Kidney (tissue), 14 donors: ENCODE data around the gene CEP43. TPM values are rescaled to one million over a fixed set of nuclear protein-coding genes. Genes with fewer than 3 reads are reported as not detected.
A peak's percentile ranks its signal among the peaks of the same experiment; 100 is the strongest.

Source experiments
- DNase-seq, 5 donors: peaks; one replicate each; pipeline ENCODE4 v3.0.0-alpha.2; 2013 to 2020
- FAIRE-seq: peaks from 2 replicates; lab custom pipeline; 2012; peaks lifted over from hg19 to GRCh38; lab: Jason Lieb, UNC
- H3K27ac ChIP-seq, 2 donors: one replicate each; pipeline ENCODE4 v1.7.0; 2013; ENCODE audit warnings: low read depth in 2 of 2, low read length in 2 of 2, inconsistent platforms in 1 of 2
- H3K27me3 ChIP-seq: one replicate; pipeline ENCODE4 v1.7.1; 2013; ENCODE audit warnings: low read length, inconsistent platforms; ENCODE audit not compliant: control insufficient read depth, insufficient read depth
- H3K36me3 ChIP-seq, 3 donors: one replicate each; pipeline versions ENCODE4 v1.7.0 to v1.7.1; 2013; ENCODE audit warnings: low read length in 3 of 3, control low read depth in 1 of 3, inconsistent platforms in 1 of 3; ENCODE audit not compliant: insufficient read depth in 3 of 3, control insufficient read depth in 2 of 3
- H3K4me1 ChIP-seq, 3 donors: one replicate each; pipeline versions ENCODE4 v1.7.0 to v1.7.1; 2013; ENCODE audit warnings: low read length in 3 of 3, inconsistent platforms in 1 of 3, low read depth in 1 of 3; ENCODE audit not compliant: control insufficient read depth in 2 of 3, insufficient read depth in 2 of 3
- H3K4me3 ChIP-seq, 3 donors: one replicate each; pipeline versions ENCODE4 v1.7.0 to v1.8.1; 2013; ENCODE audit warnings: low read length in 3 of 3, control low read depth in 1 of 3, inconsistent platforms in 1 of 3
- H3K9ac ChIP-seq, 3 donors: one replicate each; pipeline versions ENCODE4 v1.7.0 to v1.7.1; 2013; ENCODE audit warnings: low read length in 3 of 3, control low read depth in 1 of 3, inconsistent platforms in 1 of 3
- H3K9me3 ChIP-seq, 3 donors: one replicate each; pipeline versions ENCODE4 v1.7.0 to v1.7.1; 2013; ENCODE audit warnings: low read length in 3 of 3, control low read depth in 1 of 3, inconsistent platforms in 1 of 3; ENCODE audit not compliant: control insufficient read depth in 2 of 3, insufficient read depth in 1 of 3
- intact Hi-C: fragments of 100-400 bp; cut with DNase I; formaldehyde crosslinking; loops from one replicate; pipeline ENCODE4 v1.11.1; 2022
- polyA plus RNA-seq: library from polyadenylated mRNA; stranded (reverse); fragments of 350-450 nt; fragmentation: Illumina TruSeq; extraction: RNeasy Lipid Tissue Mini Kit (QIAGEN cat#74804); gene quantifications from one replicate; pipeline ENCODE4 v1.2.3, GENCODE V29; 2014; ENCODE audit warnings: low read depth, low replicate concordance; ENCODE audit not compliant: insufficient read depth
- total RNA-seq: library from RNA; stranded (reverse); fragmentation: NEBNext Ultra II Directional; extraction: Animal tissue kit (Norgen Biotek cat#: 25700); gene quantifications from one replicate; pipeline ENCODE4 v1.2.1, GENCODE V29; 2021
- TF ChIP-seq, protein P1 (sequence below): IDR thresholded peaks from 3 replicates; pipeline ENCODE4 v1.5.1; 2012; ENCODE audit warnings: mild to moderate bottlenecking, moderate library complexity, borderline replicate concordance; ENCODE audit not compliant: insufficient read depth; ENCODE audit errors: extremely low read depth
- donor health status: control.
- donor health status: control.
- donor health status: control.
- donor health status: control.
- donor health status: control.
- donor health status: DM: yes; HTN: yes; CAD: no.
- donor health status: Normal renal cell carcinoma (clear cell type).

Gene CEP43
- total and polyA plus RNA-seq, 2 donors from 2014 or later, result 17.8 to 17.9 TPM

DNA sequence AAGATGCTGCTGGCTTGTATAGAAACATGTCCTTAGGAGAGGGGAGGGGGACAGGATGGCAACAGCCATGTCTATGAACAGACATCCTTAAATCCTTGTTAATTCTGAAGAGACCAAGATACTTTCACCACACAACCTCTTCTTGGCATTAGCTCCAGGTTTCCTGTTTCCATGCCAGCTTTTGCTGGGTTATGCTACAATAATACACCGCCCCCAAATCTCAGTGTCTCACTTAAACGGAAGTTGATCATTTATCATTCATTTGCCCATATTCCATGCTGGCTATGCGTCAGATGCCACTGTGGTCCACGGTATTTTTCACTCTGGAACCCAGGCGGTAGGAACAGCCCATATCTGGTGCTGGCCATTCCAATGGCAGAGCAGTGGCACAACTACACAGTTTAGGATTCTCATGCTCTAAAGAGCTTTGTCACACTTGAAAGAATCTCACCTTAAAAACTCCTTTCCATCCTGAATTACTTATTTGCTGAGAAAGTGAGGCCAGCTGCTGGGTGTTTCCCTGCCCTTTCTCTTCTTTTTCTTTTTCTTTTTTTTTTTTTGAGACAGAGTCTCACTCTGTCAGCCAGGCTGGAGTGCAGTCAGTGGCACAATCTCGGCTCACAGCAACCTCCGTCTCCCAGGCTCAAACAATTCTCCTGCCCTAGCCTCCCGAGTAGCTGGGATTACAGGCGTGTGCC is 39.1 kb upstream of the CEP43 start:
- peaks cover 0 to 7% (median 0%) of the 10 kb centered on the region in 3 donors for H3K4me1 ChIP-seq
- H3K27ac ChIP-seq, result peak overlapping the region in 1 of 2 donors; percentile 87
- H3K9me3 ChIP-seq, result no peaks in the 10 kb centered on the region
- no peaks in the 10 kb centered on the region for H3K36me3 ChIP-seq
- no peaks in the 10 kb centered on the region for H3K27me3 ChIP-seq
- no peak for DNase-seq
- H3K9ac ChIP-seq, result no peak overlapping the region
- intact Hi-C loops, result no loop called here
- H3K4me3 ChIP-seq, result no peak overlapping the region
- no peak for FAIRE-seq
- TF ChIP-seq, protein P1, sequence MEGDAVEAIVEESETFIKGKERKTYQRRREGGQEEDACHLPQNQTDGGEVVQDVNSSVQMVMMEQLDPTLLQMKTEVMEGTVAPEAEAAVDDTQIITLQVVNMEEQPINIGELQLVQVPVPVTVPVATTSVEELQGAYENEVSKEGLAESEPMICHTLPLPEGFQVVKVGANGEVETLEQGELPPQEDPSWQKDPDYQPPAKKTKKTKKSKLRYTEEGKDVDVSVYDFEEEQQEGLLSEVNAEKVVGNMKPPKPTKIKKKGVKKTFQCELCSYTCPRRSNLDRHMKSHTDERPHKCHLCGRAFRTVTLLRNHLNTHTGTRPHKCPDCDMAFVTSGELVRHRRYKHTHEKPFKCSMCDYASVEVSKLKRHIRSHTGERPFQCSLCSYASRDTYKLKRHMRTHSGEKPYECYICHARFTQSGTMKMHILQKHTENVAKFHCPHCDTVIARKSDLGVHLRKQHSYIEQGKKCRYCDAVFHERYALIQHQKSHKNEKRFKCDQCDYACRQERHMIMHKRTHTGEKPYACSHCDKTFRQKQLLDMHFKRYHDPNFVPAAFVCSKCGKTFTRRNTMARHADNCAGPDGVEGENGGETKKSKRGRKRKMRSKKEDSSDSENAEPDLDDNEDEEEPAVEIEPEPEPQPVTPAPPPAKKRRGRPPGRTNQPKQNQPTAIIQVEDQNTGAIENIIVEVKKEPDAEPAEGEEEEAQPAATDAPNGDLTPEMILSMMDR, result no peak

- Histone ChIP-seq H3K27me3 (no peaks in the 10 kb centered on the region), H3K27ac (no peak overlapping the region), H3K9ac (no peak overlapping the region), H3K36me3 (no peaks in the 10 kb centered on the region), H3K9me3 (no peaks in the 10 kb centered on the region), H3K4me3 (no peak overlapping the region), H3K4me1 (peaks cover 0 to 7% (median 0%) of the 10 kb centered on the region in 3 donors)
- intact Hi-C loops, result no loop called here
- TF ChIP-seq, protein P1, result no peak
- DNase-seq (no peak), FAIRE-seq (no peak)
Observed at GRCh38 chr6:166960609-166960978, 38.6 kb upstream of the CEP43 start.

GRCh38 chr6:166966268-166966667 is 32.9 kb upstream of the CEP43 start:
- DNase-seq, result no peak
- TF ChIP-seq, protein P1, result no peak
- Histone ChIP-seq H3K27me3 (no peaks in the 10 kb centered on the region), H3K36me3 (no peaks in the 10 kb centered on the region), H3K9me3 (no peaks in the 10 kb centered on the region), H3K27ac (no peak overlapping the region), H3K4me1 (no peaks in the 10 kb centered on the region), H3K4me3 (no peak overlapping the region), H3K9ac (no peak overlapping the region)
- FAIRE-seq, result no peak
- intact Hi-C loops, result no loop called here
